Measurements from ENCODE around the gene AK8.

AK8 gene

DNA sequence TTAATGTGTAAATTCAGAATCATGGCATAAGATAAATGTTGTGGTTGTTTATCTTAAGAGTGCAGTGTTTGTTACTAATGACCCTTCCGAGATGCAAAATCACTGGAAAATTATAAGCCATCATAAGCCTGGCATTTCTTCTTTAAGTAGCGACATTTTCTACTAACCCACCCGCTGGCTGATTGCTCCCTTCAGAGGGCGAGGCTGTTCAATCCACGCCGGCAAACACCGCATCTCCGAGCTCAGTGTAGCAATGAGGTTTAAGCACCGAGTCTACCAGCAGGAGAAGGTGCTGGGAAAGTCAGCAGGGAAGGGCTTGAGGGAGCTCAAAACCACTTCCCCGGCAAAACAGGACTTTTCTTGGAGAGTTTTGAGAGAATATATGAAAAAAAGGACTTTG, 52.7 kb downstream of the AK8 start:
- no peak for DNase-seq (ENCODE audit: low spot score)

DNA sequence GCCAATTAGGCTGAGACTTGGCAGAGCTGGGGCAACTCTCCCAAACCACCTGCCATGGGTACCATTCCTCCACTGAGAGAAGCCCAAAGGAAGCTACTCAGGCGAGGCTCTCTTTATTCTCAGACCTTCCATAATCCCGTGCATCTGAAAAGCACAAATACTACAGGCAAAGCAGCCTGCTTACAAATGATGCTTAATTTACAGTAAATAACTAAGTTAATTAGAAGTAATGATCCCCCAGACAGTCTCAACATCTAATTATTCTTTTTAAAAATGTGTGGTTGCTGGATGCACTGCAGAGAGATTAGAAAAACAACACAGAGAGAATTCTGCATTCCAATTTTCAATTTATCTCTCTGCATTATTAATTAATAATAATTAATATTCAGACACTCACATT, 53.1 kb downstream of the AK8 start:
- DNase-seq (ENCODE audit: low spot score), result no peak

DNA sequence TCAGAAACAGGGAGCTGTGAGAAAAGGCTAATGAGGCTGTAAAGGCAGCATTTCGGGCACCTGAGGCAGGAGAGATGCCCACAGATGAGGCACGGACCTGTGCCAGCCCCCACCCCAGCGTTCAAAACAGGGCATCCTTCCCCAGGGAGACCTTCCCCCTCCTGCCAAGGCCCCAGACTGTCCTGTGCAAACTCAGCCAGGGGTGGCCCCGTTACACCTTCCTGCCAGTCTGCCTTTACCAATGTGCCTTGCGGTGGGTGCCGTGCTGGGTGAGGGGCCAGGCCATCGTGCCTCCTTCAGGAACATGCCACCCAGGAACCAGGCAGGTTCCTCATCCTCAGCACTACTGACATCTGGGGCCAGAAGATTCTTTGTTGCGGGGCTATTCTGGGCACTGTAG, 53.9 kb downstream of the AK8 start:
- DNase-seq (ENCODE audit: low spot score), result no peak

DNA sequence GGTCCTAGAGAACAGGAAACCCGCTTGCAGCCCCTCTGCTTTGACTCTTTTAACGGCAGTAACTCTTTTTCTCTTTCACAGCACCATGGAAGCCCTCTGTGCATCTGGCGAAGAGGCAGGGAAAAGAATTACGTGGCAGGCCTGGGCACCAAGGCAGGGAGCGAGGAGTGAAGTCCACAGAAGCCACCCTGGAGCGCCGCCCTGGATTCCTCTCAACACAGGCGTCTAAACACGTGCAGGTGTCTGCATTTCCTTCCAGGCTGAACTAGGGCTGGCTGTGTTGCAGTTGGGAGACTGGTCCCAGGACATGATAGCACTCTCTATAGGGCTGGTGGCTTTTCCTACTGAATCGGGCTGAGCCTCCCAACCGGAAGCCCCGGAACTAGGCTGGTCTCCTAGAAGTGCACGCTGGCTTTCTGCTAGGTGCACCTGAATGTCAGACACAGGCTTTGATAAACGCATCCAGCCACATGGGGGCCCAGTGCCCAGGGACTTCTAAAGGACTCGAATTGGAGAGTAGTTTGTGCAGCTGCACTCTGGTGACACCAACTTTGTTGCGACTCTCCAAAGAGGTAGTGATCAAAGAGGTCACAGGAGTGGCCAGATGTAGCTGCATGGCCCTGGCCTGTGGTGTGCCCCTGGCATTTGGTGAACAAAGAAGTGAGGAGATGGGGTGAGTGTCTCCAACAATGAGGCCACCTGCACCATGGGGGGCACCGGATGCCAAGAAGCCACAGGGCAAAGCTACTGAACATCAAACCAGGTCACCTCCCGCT, 54.5 kb downstream of the AK8 start:
- no peak for DNase-seq (ENCODE audit: low spot score)

DNA sequence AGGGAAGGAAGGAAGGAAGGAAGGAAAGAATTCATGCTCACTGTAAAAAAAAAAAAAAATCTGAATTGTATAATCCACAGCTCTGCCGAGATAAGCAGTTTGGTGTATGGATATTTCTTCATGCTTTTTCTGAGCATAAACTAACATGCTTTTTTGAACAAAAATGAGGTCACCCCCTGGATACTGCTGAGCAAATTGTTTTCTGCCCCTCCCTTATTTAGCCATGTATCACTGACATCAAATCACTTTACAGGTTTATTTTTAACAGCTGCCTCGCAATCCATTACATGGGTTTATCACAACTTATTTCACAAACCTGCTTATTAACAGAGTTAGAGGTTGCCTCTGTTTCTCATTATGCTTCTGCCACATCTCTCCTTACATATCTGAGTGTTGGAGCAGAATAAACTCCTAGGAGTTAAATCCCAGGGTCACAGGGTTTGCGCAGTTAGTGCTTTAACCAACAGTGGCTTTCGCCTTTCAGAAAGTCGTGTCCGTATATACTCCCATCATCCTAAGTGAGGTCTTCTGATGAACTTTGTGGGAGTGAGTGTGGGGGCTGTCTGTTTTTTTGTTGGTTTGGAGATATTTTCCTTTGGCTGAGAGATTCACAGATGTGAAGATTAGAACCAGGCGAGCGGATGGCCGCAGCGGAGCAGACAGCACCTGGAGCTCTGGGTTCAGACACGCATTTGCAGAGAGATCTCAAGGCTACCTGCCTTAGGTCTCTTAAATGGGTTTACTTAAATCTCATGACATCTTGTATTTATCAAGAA, 57.7 kb downstream of the AK8 start:
- no peak for DNase-seq (ENCODE audit: low spot score)

DNA sequence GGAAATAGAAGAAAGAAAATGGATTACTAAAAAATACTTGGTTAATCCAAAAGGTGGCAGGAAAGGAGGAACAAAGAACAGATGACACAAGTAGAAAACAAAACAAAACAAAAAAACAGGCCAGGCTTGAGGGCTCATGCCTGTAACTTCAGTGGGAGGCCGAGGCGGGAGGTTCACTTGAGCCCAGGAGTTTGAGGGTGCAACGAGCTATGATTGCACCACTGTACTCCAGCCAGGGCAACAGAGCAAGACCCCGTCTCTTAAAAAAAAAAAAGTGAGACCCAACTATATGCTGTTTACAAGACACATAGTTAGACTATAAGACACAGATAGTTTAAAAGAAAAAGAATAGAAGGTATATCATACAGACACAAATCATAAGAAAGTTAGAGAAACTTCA, 59.5 kb downstream of the AK8 start:
- DNase-seq (ENCODE audit: low spot score), result no peak

DNA sequence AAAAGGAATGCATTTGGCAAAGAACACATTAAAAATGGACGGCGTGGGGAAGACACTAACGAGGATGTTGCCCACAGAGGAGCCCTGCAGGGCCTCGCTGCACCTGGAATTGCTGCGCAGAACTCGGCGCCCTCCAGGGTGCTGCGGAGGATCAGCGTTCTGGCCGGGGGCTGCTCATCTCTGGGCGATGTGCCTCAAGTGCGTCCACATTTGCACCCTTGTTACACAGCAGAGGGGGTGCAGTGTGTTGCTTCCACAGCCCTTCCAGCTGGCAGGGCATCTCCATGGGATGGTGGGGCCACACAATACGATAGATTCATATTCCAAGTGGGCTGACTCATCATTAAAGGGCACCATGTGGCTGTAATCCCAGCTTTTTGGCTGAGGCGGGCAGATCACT, 63.1 kb downstream of the AK8 start:
- no peak for DNase-seq (ENCODE audit: low spot score)

DNA sequence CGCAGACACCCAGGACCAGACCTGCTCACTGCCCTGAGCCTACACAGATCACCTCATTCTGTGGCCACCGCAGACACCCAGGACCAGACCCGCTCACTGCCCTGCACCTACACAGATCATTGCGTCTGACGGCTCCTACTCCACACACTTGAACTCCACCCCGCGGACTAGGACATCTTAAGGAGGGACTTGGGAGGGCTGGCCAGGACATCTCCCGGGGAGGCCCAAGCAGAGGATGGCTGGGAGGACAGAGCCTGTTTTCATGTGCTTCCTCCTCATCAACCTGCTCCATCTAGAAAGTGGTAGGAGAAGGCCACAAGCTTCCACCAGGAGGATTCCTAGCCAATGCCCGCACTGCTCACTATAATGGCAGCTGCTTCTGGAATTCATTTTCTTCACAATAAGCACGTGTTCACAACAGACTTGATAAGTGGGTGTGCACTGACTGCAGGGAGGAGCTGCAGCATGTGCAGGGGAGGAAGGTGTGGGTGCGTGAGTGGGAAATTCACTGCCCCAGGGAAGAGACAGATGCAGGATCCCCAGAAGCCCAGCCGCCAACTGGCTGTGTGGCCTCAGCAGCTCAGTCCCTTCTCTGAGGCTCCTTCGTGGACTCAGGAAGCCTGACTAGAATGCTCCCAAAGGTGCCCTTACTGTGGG, 64.8 kb downstream of the AK8 start:
- DNase-seq (ENCODE audit: low spot score), result no peak

DNA sequence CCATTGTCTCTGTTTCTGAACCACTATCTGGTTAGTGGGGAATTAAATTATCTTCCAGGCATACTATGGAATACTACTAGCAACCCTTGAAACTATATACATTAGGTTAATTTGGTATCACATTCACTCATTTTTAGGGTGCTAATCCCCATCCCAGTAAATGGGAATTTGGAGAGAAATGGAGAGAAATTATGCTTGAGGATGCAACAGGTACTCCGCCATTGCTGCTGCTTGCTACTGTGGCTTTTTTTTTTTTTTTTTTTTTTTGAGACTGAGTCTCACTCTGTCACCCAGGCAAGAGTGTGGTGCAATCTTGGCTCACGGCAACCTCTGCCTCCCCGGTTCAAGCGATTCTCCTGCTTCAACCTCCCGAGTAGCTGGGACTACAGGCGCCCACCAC, 66.1 kb downstream of the AK8 start:
- no peak for DNase-seq (ENCODE audit: low spot score)

DNA sequence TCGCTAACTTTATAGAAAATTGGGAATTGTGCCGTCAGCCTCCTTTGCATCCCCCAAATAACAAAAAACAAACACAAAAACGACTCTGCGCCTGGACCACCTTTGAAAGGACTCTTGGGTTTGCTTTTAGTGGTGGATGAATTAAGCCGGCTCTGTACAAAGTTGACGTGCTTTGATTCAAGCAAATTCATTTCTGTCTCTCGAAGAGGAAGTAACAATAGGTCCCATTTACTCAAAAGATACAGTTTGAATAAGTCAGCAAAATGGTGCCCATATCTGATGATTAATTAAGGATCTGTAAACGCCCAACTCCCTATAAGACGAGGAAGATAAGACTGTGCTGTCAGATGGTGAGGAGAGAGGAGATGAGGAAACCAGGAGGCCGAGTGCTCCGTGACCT, 67.8 kb downstream of the AK8 start:
- no peak for DNase-seq (ENCODE audit: low spot score)

DNA sequence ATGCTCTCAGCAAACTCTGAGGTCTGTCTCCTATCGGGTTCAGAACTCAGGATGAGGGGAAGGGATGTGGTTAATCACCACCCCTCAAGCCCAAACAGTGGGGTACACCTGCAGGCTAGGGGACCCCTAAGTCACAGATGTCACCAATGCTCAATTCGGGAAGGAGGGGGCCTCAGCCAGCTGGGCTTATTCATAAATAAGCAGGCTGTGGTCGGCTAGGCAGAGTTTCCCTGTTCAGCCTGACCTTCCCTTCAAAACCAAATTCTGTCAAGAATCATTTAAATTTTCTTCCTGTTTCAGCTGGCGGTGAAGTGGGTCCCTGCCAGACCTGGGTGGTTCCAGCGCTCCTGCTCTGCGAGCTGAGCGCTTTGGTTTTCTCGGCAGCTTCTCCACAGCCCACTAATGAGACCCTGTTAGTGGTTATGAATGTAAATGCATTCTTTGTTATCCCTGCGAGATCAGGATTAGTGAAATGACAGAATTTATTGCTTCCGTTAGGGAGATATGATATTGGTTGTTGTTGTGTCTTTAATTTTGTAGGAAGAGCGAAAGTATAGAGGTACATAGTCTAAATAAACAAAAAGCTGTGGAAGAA, 68.3 kb downstream of the AK8 start:
- DNase-seq (ENCODE audit: low spot score), result no peak

DNA sequence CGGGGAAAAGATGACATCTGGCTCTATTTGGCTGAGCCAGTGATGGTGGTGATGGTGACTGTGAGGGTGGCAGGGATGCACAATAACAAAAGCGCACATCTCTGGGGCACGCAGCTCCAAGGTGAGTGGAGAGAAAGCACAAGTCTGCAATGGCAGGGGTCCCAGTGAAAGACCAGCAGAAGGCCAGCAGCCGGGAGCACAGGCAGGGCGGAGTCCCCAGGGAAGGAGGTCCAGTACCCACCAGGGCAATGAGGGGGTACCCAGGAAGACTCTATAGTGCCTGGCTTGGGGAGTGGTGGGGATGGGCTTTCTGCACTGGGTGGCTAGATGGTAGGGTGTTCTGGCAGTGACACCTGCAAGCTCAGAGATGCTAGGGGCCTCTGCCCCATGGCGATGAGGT, 69.4 kb downstream of the AK8 start:
- DNase-seq (ENCODE audit: low spot score), result no peak

DNA sequence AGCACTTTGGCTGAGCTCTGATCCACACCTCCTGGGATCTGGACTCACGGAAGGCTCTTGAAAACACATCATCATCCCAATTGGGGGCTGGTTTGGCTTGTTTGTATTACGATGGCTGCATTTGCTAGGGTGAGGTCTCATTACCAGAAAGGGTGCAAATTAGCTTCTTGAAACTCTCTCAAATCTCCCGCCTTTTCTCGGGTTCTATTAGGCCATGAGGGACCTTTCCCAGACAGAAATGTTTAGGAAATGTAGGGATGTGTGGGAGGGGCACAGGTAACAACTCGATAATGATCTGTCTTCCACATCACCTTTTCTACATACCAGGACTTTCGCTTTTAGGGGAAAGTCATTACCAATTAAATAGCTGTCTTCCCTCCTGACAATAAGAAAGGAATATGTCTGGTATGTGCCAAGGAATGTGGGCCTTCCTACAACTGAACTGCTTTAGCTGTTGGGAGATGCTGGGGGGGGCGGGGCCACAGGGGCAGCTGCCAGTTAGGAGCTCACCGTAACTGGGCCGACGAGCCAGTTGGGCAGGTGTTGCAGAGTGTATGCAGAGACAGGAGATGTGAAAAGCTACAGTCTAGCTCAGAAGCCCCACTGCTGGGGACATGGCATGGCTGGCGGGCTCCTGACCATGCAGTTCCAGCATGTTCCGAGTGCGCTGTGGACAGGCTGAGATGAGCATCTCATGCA, 71.2 kb downstream of the AK8 start:
- DNase-seq (ENCODE audit: low spot score), result no peak

DNA sequence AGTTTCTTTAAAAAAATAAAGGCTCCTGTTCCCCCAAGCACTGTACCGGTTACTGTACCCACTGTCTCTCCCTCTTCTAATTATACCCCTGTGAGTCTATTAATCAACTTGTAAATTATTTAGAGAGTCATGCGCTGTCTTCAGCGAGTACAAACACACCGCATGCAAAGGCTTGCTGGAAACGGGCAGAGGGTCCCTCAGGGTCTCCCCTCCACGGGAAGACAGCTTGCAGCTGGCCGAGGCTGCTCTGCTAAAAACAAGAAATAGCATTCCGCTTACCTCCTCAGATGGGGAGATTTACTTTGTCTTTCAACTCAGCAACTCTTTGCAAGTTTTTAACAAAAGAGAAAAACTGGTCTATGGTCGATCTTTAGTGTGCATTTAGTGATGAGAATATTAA, 71.8 kb downstream of the AK8 start:
- no peak for DNase-seq (ENCODE audit: low spot score)

DNA sequence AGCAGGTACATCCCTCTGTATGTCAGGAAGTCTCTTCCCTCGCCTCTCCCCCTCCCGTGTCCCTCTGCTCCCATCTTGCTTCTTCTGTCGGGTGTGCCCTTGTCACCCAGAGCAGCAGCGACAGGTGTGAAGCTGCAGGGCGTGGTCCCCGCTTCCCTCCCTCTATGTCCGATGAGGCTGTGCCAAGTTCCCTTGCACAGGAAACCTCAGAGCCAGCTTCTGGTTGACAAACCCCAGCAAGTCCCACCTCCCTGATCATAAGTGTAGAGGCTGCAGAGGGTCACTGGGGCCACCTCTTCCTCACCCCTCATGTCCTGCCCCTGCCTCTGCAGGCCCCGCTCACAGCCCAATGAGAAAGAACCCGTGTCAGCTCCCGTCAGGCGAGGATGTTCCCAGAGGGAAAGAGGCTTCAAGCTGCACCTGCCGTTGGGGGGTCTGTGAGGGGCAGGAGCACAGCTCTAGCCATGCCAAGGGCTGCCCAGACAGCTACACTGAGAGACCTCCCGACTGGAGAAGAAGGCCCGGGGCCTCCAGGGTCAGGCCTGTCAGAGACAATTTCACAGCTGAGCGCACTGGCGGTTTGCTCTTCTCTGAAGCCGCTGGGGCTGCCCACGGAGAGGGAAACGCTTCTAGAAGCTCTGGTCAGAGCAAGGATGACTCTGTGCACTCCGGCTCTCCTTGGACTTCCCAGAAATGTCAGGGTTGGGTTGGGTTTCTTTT, 73.3 kb downstream of the AK8 start:
- no peak for DNase-seq (ENCODE audit: low spot score)

DNA sequence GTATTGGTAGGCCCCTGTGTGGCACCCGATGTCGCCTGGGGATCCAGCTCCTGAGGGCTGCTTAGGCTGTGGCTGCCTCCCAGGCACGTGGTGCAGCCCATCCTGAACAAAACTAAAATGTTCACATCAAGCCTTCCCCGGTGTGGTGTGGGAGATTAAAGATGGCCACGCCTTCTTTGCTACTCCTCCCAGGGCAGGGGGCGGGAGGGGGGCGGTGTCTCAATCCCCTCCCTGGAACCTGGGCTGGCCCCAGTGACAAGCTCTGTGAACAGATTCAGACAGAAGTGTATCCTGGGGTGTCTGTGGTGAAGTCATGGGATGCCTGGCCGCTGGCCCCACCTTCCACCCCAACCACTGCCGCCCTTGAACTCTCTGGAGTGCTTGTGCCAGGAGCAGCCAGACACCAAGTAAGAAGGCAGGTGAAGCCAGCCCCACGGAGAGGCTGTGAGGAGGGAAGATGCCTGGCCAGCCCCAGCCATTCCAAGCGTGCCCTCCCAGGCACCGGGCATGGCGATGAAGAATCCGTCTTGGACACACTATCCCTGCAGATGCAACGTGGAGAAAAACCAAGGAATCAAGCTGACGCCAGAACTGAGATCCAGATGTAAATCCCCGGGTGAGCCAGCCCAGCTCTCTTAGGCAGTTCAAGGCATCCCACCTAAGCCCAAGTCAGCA, 75.8 kb downstream of the AK8 start:
- DNase-seq (ENCODE audit: low spot score), result no peak

DNA sequence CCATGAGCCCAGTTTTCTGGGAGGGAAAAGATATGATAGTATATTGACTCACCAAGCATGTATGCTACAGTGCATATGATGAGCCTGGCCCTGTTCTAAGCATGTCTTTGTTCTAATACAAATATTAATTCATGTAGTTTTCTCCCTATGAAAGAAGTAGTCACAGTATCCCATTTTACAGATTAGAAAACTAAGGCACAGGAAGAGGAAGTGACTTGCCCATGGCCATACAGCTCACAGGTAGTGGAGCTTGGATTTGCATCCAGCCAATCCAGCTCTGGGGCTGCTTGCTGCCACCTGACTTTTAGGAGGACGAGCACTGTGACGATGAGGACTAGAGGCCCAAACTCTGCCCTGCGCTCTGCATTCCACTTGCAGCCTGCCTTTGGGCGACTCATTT, 76.4 kb downstream of the AK8 start:
- DNase-seq (ENCODE audit: low spot score), result no peak

DNA sequence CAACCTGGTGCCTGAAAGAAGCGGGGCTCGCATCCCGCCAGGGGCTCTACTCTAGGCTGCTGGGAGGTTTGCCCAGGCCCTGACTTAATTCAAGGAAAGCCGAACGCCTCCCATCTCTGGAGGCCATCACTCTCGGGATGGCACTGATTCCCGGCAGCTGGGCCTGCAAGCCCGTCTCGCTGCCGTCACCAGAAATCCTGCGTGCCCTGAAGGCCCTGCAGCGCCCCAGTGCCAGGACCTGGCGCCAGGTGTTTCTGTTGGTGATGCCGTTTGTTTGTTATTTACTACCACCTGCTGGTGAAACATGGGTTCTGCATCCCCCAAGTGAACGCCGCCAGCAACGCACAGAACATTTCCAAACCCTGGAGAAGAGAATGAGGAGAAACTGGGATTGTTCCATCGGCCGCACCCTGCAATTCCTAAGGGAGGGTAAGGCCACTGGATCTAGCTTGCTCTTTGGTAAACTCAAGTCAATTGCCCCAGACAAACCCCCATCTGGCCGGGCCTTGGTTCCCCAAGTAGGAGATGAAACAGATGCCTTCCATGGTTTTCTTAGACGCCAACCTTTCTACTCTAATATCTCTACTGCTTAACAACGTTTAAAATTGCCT, 77.9 kb downstream of the AK8 start:
- DNase-seq (ENCODE audit: low spot score), result peak; percentile 76

DNA sequence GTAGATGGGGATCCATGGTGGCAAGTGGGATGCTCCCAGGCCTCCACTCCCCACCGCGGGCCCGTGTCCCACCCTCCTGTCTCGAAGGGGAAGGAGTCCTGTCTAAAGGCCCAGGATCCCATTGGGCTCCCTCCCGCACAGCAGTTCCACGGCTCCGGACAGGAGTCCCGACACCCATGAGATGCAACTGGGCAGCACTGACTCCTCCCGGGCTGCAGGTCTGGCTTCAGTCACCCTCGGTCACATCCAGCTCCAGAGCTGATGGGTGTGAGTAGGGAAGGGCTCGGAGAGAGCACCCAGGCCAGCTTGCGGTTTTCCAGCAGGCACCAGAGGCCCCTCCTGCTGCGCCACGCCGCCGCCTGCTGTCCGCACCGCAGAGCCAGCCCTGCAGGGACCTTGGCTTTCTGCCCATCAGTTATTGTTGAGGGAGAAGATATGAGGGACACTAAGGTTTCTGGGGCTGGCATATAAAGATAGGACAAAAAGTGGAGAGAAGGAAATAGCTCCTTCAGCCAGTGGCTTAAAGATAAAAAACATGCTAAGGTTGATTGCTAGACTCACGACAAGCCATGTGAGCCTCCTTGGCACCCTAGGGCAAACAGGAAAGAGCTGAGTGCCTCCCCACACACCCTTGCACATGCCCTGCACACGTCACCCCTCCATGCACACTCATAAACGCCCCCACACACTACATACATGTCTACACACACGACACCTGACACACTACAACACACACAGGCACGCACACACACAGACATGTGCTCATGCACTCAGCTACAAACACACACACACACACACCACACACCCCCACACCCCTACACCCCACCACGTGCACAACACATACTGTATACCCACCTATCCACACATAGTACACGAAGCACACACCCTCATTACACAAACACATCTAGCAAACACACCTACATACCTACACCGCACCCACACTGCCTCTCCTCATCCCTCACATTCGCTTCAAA, 79.0 kb downstream of the AK8 start:
- no peak for DNase-seq (ENCODE audit: low spot score)

Measured in CD4-positive, alpha-beta T cell treated with Interleukin-2 at 100 ng/mL for 4 hours (primary cell).